ENCODE results near the gene AP4B1.
A peak's percentile ranks its signal among the peaks of the same experiment; 100 is the strongest.

The AP4B1 gene

GRCh38 chr1:113929750-113930498 lies 25.3 kb upstream of the AP4B1 start:
- DNase-seq: no peak

DNA sequence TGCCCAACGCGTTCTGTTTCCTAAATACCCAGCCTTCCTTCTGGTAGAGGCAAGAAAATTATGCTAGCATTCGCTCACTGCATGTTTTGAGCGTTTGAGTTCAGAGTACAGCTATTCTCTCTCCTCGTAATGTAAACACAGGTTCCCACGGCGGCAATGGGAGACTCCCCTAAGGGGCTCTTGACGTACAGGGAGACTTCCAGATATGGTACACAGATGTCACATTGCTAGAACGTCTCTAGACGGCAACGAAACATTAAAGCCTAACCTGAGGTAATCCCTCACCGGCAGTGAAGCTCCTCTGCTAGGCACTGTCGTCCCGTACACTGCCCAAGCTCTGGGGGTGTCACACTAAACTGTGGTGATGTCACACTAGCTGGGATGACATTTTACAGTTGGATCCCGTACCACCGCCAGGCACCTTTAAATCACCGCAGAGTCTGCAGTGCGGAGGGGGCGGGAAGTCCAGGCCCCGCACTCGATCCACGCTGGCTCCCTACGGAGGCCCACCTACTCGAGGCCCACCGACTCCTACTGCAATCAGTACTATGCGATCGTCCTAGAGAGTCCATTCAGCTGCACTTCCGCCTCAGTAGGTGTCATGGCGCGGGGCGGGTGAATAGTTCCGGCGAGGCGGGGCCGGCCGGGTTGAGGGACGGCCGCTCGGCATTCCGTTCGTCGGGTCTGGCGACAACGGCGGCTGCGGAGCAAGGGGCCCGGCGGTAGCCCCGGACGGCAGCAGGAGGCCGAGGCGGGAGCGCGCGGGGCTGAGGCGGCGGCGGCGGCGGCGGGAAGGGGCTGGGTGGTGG lies 24.5 kb upstream of the AP4B1 start, which contains the start of gene HIPK1:
HIPK1 (plus strand) TSS at position 384 of the 809 bp plus-strand sequence.
- peak; percentile 81 to 88 for DNase-seq

DNA sequence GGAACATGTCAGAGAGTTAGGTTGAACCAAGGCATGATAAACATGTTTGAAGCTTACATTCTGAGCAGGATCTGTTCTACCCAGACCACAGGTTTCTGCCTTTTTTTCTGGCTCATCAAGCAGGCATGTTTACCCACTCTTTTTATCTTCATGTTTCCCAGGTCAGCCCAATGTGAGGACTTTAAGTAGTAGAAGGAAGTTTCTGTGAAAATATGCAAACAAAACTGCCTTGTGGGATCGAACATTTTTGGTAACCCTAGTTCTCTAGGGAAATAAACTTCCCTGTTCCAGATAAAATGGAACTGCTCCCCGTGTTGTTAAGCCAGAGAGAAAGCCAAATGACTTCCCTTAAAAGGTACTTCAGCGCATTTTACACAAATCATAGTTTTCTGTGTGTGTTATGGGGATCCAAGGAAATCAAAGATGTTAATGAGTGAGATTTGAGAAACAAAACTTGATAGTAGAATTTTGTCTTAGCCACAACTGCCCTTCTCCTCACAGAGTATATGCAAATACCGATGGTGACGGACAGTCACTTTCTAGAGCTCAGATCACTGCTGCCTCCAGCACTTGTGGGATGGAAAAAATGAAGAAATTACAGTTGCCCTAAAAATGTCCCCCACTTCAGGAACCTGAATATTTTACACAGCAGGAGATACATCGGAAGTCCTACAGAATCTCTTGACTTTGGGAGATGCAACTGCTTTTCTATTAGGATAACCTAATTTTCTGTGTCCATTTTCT lies 23.8 kb upstream of the AP4B1 start:
- DNase-seq: no peak

- DNase-seq: no peak
Observed at GRCh38 chr1:113924473-113924872, 19.9 kb upstream of the AP4B1 start.

- DNase-seq: no peak
Observed at GRCh38 chr1:113922957-113923356, 18.4 kb upstream of the AP4B1 start.

DNA sequence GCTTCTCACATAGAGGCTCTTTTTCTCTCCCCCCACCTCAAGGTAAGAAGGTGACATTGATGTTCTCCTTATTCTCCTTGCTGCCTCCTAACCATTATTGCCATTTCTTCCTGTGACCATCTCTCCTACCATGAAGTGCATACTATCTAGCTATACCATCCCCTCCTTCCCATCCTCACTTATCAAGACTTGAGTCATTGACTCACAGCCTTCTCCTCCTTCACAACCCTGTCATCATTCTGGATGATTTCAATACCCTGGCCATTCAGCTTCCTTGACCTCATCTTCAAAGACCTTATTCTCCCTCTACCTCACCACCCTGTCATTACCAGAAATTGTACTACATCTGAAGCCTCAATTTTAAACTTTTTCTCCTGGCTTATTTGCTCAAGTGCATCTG lies 13.6 kb upstream of the AP4B1 start:
- DNase-seq: no peak

DNA sequence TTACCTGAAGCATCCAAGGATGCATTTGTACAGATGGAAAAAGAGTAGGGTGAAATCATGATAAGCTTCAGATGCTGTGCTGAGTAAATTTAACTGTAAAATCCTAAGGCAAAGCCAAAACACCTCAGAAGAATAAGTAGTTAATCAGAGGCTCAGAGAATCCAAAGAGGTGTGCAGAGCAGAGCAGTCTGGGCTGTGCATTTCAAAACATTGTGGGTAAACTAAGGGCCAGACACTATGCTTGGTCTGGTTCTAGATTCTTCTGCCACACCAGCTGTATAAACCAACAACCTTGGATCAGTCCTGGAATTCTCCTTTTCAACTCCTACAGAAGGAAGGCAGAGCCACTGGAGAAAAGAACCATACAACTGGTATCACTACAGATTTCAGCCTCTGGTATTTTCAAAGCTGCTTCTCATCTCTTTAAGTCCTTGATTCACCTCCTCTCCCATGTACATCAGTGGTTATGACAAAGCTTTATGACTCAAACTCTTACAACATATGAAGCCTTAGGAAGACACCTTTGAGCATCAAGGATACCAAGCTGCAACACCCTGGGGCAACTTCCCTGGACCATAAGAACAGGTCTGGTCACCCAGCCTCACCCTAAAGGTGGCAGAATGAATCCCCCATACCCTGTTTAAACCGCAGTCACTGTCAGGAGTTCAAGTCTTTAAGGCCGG lies 12.9 kb upstream of the AP4B1 start:
- DNase-seq: no peak

GRCh38 chr1:113916974-113917373 lies 12.4 kb upstream of the AP4B1 start:
- no peak for DNase-seq

GRCh38 chr1:113913887-113914664 lies 9.5 kb upstream of the AP4B1 start:
- no peak for DNase-seq

GRCh38 chr1:113913312-113913668 lies 8.7 kb upstream of the AP4B1 start:
- no peak for DNase-seq

DNA sequence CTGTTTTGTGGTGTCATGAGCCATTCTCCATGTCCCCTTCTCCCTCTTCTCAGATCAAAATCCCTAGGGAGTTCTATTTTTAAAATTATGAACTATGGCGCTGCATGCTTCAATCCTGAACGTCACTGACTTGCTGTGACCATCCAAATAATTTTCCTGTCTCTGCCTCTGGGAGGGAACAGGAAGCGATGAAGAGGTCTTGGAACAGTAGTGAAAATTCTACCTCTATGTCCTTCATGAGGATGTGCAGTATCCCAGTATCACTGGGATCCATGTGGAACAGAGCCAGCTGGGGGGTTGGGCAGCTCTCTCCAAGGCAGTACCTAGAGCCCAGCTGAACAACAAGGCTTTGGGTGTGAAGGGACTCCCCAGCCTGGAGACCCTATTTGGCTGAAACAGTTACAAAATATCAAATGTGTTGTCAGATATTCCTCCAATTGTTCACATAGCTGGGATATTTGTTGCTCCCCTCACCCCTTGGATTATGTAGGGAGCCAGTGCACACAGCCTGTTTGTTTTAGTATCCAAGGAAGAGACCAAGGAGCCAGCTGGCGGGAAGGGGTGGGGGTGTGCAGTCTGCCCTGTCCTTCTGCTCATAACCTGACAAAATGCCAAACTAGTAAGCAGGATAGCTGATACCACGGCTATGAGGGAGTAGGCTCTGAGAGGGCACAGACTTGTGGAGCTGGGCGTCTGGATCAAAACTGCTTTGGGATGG lies 8.2 kb upstream of the AP4B1 start:
- DNase-seq: peak; percentile 6 to 9

DNA sequence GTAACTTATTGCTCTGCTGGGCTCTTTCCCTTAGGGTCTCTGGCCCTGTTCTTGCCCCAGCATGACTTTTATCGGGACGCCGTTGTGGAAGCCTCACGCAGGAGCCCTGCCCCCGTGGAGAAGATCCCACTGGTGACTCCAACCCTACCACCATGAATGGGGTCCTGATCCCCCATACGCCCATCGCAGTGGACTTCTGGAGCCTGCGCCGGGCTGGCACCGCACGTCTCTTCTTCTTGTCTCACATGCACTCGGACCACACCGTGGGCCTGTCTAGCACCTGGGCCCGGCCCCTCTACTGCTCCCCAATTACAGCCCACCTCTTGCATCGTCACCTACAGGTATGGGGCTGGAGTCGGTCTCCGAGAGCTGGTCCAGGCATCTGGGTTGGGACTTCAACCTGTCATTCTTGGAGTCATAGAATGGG lies 849 bp upstream of the AP4B1 start:
- DNase-seq: peak in 1 of 2 experiments; percentile 3

GRCh38 chr1:113904293-113904673 lies 316 bp downstream of the AP4B1 start:
- DNase-seq: peak in 1 of 2 experiments; percentile 70

DNA sequence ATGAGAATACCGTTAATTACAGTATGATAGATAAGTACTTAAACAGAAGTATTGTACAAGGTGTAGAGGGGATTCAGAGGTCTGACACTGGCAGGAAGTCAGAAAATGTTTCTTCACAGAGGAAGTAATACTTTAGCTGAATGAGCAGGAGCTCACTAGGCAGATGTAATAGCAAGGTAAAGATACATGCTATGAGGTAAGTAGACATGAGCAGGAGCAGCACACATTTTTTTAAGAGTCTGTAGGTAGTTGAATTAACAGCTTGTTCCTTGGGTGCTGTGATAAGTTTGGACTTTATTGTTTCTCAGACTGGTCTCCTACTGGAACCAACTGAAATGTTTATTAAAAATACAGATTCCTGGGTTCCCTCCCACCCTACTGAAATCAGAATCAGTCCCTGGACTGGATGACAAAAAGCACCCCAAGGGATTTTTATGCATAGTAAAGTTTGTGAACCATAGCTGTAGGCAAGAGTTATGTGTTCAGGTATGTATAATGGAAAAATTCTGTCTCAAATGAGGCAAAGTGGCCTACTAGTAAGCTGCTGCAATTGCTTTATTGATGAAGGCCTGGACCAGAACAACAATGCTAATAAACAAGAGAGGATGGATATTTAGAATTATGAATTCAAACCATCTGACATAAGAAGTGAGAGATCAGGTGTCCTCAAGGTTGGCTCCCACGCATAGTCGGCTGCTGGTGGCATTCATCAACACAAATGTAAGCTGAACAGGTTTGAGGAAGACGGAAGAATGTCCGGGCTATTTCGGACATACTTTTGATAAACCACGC lies 902 bp downstream of the AP4B1 start:
- DNase-seq: no peak

DNA sequence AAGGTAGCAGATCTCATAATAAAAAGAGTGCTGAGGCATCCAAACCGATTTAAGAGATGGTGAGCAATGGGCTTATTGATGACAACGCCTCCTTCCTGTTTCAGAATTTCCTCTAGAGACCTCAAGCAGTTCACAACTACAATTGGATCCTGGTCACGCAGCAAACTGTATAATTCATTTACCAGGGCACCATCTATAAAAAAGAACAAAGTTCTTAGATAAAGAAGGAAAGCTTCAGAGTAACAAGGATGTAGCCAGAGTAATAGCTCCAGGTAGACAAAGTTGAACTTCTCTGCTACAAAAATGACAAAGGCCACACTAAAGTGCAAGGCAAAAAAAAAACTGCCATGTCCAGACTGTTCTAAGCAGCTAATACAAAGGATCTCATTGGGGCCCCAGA lies 3.4 kb downstream of the AP4B1 start:
- DNase-seq: no peak

DNA sequence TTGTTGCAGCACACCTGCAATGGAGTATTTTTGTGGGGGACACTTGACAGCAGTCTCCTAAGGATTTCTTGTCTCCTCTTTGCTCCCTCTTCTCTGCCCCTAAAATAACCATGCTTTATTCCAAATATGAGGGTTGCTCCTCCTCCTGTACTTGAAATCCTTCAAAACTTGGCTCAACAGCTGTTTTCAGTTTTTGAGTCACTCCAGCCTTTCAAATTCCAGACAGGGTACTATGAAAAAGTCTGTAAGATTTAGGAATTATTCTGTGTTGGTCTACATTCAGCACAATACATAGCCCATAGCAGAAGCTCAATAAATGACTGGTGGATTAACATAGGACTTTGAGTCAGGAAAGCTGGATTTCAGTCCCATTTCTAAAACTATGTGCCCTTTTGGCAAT lies 5.5 kb downstream of the AP4B1 start:
- no peak for DNase-seq

DNA sequence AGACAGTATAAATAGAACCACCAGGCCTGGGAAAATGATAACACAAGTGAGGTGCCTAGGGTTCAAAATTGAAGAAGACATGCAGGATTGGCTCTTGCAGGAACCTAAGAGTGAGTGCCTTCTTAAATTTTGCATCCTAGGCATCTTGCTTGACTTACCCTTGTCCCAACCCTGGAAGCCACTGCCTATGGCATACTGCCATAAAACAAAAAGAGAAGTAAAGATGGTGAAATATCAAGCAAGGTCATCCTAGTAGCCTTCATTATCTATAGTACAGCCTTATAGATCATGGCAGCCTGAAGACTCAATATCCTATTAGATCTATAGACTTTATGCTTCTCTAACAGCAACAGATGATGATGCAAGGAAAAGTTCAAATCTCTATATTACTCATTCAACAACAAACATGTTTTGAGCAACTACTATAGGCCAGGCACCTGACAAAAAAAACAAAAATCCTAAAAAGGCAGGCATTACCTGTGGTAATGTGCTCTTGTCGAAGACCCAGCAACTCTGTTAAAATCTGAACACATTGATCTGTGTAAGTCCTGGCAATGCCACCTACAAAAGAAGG lies 6.3 kb downstream of the AP4B1 start:
- no peak for DNase-seq

- DNase-seq: no peak
Observed at GRCh38 chr1:113895961-113896360, 8.6 kb downstream of the AP4B1 start.

GRCh38 chr1:113895098-113895497 lies 9.5 kb downstream of the AP4B1 start:
- no peak for DNase-seq

GRCh38 chr1:113893267-113893666 lies 11.3 kb downstream of the AP4B1 start:
- DNase-seq: no peak

Measured in SHP77 (cell line).